Measurements from ENCODE around the gene FGD5. TPM values are rescaled to one million over a fixed set of nuclear protein-coding genes. Genes with fewer than 3 reads are reported as not detected.
A peak's percentile ranks its signal among the peaks of the same experiment; 100 is the strongest.

FGD5 gene
- total RNA-seq, 4 donors from 2014 or later, result 10.0 to 66.8 (median 19.2) TPM

DNA sequence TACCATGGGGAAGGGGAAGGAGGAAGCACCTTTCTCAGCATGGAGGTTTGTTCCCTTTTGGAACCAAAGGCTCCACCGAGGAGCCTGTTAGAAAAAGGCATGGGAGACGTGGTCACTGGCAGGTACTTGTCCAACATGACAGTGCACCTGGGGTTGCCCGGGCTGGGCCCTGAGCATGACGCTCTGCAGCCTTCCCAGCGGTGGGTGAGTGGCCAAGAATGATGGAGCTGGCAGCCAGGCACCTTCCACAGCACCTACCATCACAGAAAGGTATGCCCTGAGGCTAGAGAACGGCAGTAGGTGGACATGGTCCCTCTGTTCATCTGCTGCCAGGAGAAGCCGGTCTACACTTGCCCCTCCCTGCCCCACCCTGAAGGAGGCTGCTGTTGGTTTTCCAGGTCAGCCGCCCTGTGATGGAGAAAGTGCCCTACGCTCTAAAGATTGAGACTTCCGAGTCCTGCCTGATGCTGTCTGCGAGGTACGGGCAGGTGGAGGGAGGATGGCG lies 99.6 kb downstream of the FGD5 start:
- intact Hi-C loops (cut with DNase I; ENCODE audit: low total_unique reads), result no loop called here
- H3K27me3 ChIP-seq, result no peaks in the 10 kb centered on the region
- no peaks in the 10 kb centered on the region for H3K9me3 ChIP-seq
- no peaks in the 10 kb centered on the region for H3K36me3 ChIP-seq
- H3K4me3 ChIP-seq, result no peak overlapping the region
- H3K27ac ChIP-seq, result no peak overlapping the region
- no peaks in the 10 kb centered on the region for H3K4me1 ChIP-seq
- DNase-seq, result no peak
- TF ChIP-seq, protein P1, sequence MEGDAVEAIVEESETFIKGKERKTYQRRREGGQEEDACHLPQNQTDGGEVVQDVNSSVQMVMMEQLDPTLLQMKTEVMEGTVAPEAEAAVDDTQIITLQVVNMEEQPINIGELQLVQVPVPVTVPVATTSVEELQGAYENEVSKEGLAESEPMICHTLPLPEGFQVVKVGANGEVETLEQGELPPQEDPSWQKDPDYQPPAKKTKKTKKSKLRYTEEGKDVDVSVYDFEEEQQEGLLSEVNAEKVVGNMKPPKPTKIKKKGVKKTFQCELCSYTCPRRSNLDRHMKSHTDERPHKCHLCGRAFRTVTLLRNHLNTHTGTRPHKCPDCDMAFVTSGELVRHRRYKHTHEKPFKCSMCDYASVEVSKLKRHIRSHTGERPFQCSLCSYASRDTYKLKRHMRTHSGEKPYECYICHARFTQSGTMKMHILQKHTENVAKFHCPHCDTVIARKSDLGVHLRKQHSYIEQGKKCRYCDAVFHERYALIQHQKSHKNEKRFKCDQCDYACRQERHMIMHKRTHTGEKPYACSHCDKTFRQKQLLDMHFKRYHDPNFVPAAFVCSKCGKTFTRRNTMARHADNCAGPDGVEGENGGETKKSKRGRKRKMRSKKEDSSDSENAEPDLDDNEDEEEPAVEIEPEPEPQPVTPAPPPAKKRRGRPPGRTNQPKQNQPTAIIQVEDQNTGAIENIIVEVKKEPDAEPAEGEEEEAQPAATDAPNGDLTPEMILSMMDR (IDR thresholded peaks at IDR 0.05), result no peak
- no peak for TF ChIP-seq POLR2A (IDR thresholded peaks at IDR 0.05)

DNA sequence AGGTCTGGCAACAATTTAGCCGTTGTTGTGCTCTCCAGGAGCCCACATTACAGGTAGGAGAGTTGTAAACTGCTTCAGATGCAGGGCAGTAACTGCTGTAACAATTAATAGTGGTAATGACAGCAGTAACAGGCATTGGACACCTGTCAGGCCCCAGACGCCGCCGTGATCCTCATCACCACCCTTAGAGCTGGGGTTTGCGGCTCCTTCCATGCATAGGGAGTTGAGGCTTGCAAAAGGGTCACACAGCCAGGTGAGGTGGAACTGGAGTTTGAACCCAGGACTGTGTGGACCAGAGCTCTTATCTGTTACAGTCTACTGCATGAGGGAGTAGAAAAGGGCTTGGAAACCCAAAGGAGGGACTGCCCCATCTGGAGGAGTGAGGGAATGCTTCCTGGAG lies 101.8 kb downstream of the FGD5 start:
- Histone ChIP-seq H3K4me3 (no peak overlapping the region), H3K4me1 (no peaks in the 10 kb centered on the region), H3K27me3 (no peaks in the 10 kb centered on the region), H3K27ac (no peak overlapping the region), H3K36me3 (no peaks in the 10 kb centered on the region), H3K9me3 (no peaks in the 10 kb centered on the region)
- DNase-seq, result no peak
- TF ChIP-seq, protein P1 (IDR thresholded peaks at IDR 0.05), result no peak
- TF ChIP-seq POLR2A (IDR thresholded peaks at IDR 0.05), result no peak
- intact Hi-C loops (cut with DNase I; ENCODE audit: low total_unique reads), result loop anchor here (2.0 kb wide), 1 partner anchor 248 kb away; no protein-coding TSS in a partner anchor

DNA sequence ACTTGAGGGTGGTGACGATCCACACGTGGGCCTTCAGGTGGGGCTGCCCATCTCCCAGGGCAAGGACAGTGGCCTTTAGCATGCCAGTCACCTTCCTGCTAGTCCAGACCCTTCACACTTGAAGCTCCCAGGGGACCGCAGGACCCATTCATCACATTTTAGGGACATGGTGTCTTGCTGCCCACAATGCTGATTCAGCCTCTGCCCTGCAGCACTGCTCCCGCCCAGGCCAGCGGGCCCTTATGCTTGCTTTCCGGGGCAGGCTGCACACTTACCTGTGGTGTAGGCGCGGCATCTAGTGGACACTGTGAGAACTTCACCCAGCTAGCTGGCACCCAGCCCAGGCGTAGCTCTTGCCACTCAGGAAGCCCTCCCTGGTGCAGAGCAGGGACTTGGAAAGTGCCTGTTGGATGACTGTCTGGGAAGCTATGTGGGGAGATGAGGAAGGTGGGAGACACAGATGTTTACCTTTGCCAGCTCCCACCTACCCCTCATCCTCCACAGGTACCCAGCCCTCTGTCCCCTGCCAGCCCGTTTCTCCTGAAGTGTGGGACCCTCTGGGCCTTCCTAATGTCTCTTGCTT lies 102.4 kb downstream of the FGD5 start:
- Histone ChIP-seq H3K9me3 (no peaks in the 10 kb centered on the region), H3K36me3 (no peaks in the 10 kb centered on the region), H3K4me3 (no peak overlapping the region), H3K27me3 (no peaks in the 10 kb centered on the region), H3K27ac (no peak overlapping the region), H3K4me1 (no peaks in the 10 kb centered on the region)
- TF ChIP-seq, protein P1 (IDR thresholded peaks at IDR 0.05), result peak; percentile 94 to 100 (median 98)
- no peak for TF ChIP-seq POLR2A (IDR thresholded peaks at IDR 0.05)
- intact Hi-C loops (cut with DNase I; ENCODE audit: low total_unique reads), result loop anchor here (2.0 kb wide), 1 partner anchor 248 kb away; no protein-coding TSS in a partner anchor
- DNase-seq, result peak; percentile 89 to 91

DNA sequence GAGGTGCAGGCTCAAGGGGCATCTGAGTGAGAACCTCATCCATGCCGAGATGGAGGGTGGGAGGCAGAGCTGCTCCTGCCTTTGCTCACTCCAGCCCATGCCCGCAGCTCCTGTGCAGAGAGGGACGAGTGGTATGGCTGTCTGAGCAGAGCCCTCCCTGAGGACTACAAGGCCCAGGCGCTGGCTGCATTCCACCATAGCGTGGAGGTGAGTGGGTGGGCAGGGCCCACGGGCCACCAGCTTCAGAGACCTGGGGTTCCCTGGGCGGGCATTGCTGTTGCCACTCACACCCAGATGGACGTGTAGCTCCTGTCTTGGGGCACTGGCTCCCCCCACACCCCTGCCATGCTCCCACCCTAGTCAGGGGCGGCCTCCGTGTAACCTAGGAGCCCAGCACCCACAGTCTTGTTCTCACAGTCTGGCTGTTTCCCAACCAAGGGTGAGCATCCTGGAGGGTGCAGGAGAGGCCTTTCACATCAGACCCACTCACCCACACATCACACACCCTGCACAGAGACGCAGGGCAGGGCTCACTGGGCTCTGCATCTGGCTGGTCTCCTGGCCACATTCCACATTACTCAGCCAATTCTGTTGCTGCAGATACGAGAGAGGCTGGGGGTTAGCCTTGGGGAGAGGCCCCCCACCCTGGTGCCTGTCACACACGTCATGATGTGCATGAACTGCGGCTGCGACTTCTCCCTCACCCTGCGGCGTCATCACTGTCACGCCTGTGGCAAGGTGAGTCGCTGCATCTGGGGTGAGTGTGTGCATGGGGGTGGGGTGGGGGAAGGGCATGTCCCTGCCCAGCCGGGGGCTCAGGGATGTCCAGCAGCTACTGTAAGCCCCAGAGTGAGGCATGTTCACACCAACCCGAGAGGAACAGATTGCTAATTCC lies 103.3 kb downstream of the FGD5 start:
- Histone ChIP-seq H3K4me3 (no peak overlapping the region), H3K4me1 (no peaks in the 10 kb centered on the region), H3K36me3 (no peaks in the 10 kb centered on the region), H3K27ac (no peak overlapping the region), H3K9me3 (no peaks in the 10 kb centered on the region), H3K27me3 (no peaks in the 10 kb centered on the region)
- TF ChIP-seq POLR2A (IDR thresholded peaks at IDR 0.05), result no peak
- TF ChIP-seq, protein P1 (IDR thresholded peaks at IDR 0.05), result no peak
- peak in 1 of 2 donors; percentile 18 for DNase-seq
- intact Hi-C loops (cut with DNase I; ENCODE audit: low total_unique reads), result loop anchor here (2.0 kb wide), 1 partner anchor 249 kb away; no protein-coding TSS in a partner anchor

DNA sequence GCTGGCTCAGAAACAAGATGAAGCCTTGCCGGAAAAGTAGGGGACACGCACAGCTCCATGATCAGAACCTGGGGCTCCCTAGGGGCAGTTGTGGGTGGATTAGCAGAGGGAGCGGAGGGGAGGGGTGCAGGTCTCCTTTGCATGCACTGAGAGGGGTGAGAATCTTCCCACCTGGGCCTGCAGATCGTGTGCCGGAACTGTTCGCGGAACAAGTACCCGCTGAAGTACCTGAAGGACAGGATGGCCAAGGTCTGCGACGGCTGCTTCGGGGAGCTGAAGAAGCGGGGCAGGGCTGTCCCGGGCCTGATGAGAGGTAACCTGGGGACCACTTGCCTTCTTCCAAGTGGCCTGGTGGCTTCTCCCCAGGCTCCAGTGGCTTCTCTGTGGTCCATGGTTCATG lies 104.1 kb downstream of the FGD5 start:
- H3K4me3 ChIP-seq, result no peak overlapping the region
- H3K27ac ChIP-seq, result no peak overlapping the region
- H3K4me1 ChIP-seq, result no peaks in the 10 kb centered on the region
- DNase-seq, result no peak
- H3K27me3 ChIP-seq, result no peaks in the 10 kb centered on the region
- H3K36me3 ChIP-seq, result no peaks in the 10 kb centered on the region
- intact Hi-C loops (cut with DNase I; ENCODE audit: low total_unique reads), result no loop called here
- no peak for TF ChIP-seq POLR2A (IDR thresholded peaks at IDR 0.05)
- H3K9me3 ChIP-seq, result no peaks in the 10 kb centered on the region

Measured in uterus (tissue), 4 donors.